Progenitor cell of endocrine pancreas (in vitro differentiated cells): ENCODE data around the gene TRABD. TPM values are rescaled to one million over a fixed set of nuclear protein-coding genes. Genes with fewer than 3 reads are reported as not detected.
A peak's percentile ranks its signal among the peaks of the same experiment; 100 is the strongest.

Source experiments
- DNase-seq: peaks from one replicate; pipeline ENCODE4 v3.0.0; 2021; ENCODE audit warnings: low spot score; ENCODE audit not compliant: unreplicated experiment
- H3K27ac Mint-ChIP-seq: 2 replicates; pipeline ENCODE4 v1.8.0; 2021; ENCODE audit warnings: mild to moderate bottlenecking, moderate library complexity, mixed read lengths
- H3K27me3 Mint-ChIP-seq: 2 replicates; pipeline ENCODE4 v1.8.0; 2021; ENCODE audit warnings: mixed read lengths
- H3K36me3 Mint-ChIP-seq: 2 replicates; pipeline ENCODE4 v1.8.0; 2022; ENCODE audit warnings: mixed read lengths; ENCODE audit not compliant: insufficient read depth
- H3K4me1 Mint-ChIP-seq: 2 replicates; pipeline ENCODE4 v1.8.0; 2021; ENCODE audit warnings: low read depth, mixed read lengths
- H3K4me3 Mint-ChIP-seq: 2 replicates; pipeline ENCODE4 v1.8.0; 2021; ENCODE audit warnings: low read depth, mild to moderate bottlenecking, moderate library complexity, mixed read lengths
- H3K9me3 Mint-ChIP-seq: 2 replicates; pipeline ENCODE4 v1.8.0; 2021; ENCODE audit warnings: low read depth, mixed read lengths
- CTCF ChIP-seq: fragments of 200-600 bp; sonication (generic); IDR thresholded peaks from one replicate; pipeline ENCODE4 v1.5.0; 2021; ENCODE audit warnings: antibody characterized with exemption, mild to moderate bottlenecking; ENCODE audit not compliant: unreplicated experiment
- total RNA-seq: library from RNA; stranded (reverse); gene quantifications from 2 replicates; pipeline ENCODE4 v1.2.1, GENCODE V29; 2021

Gene TRABD
- total RNA-seq, 1 donor from 2014 or later: 39.4 TPM

DNA sequence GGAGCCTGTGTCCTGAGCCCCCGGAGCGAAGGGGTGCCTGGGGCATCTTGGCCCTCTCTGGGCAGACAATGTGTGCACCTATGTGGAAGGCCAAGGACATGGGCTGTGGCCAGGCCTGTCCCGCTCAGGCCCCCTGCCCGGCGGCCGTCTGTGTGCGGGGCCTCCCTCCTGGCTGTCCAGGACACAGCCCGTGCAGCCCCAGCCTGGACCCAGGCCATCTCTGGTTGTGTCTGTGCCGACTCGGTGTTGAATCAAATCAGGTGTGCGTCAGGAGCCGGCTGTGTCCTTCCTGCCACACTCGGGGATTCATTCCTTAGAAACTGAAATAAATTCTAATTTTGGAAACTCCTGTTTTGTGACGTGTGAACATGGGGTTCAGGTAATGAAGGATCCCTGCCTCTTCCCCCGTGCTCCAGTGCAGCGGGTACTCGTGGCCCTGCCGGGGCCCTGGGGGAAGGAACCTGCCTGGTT, 13.6 kb downstream of the TRABD start:
- Mint-ChIP-seq H3K4me1 (peaks cover 8% of the 10 kb centered on the region), H3K36me3 (peaks cover 9% of the 10 kb centered on the region), H3K4me3 (peak overlapping the region; percentile 69), H3K9me3 (no peaks in the 10 kb centered on the region), H3K27ac (peak overlapping the region; percentile 29), H3K27me3 (no peaks in the 10 kb centered on the region)
- no peak for TF ChIP-seq CTCF
- DNase-seq: no peak

DNA sequence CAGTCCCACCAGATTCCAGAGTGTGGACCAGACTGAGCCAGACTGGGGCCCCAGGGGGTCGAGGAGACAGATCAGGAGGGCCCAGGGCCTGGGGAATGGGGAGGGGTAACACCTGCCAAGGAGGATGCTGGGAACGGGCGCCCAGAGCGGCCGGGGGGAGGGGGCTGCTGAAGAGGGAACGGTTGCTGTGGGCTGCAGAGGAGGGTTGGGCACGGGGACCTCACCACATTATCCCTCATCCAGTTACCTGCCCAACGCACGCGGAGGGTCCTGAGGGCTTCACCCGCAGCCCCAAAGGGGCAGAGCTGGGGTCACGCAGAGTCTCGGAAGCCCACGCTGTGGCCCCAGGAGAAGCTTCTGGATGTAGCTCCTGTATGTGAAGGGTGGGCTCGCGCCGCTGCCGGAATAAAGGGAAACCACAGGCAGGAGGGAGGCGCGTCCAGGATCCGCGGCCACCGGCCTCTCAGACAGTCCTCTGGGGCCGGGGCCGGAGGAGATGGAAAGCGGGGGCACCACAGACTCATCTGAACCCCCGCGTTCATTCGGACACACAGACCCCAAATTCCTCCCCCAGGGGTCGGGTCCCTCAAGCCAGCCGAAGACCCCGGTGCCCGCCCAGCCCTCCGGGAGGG, 14.2 kb downstream of the TRABD start:
- Mint-ChIP-seq H3K4me3 (peak overlapping the region; percentile 69), H3K4me1 (peaks cover 8% of the 10 kb centered on the region), H3K9me3 (no peaks in the 10 kb centered on the region), H3K27ac (no peak overlapping the region), H3K27me3 (no peaks in the 10 kb centered on the region), H3K36me3 (peaks cover 11% of the 10 kb centered on the region)
- TF ChIP-seq CTCF: no peak
- DNase-seq: no peak

- Mint-ChIP-seq H3K4me3 (peak within 1 kb of the TSS; percentile 78), H3K27ac (peak within 1 kb of the TSS; percentile 31), H3K9me3 (no peaks in the 10 kb centered on the region), H3K36me3 (peaks cover 13% of the 10 kb centered on the region), H3K27me3 (no peaks in the 10 kb centered on the region), H3K4me1 (peaks cover 8% of the 10 kb centered on the region)
- no peak for TF ChIP-seq CTCF
- peak; percentile 86 for DNase-seq
These were observed 14.9 kb downstream of the TRABD start, which contains the start of gene SELENOO for GRCh38 chr22:50200461-50201190. Gene SELENOO (plus strand): TSS chr22:50201011. CDS start chr22:50201037, 26 bp downstream.

- H3K27me3 Mint-ChIP-seq: no peaks in the 10 kb centered on the region
- H3K27ac Mint-ChIP-seq: peak overlapping the region; percentile 31
- no peak for TF ChIP-seq CTCF
- peaks cover 8% of the 10 kb centered on the region for H3K4me1 Mint-ChIP-seq
- peak overlapping the region; percentile 78 for H3K4me3 Mint-ChIP-seq
- H3K36me3 Mint-ChIP-seq: peaks cover 14% of the 10 kb centered on the region
- no peaks in the 10 kb centered on the region for H3K9me3 Mint-ChIP-seq
- no peak for DNase-seq
These were observed 15.7 kb downstream of the TRABD start for GRCh38 chr22:50201191-50202129.

DNA sequence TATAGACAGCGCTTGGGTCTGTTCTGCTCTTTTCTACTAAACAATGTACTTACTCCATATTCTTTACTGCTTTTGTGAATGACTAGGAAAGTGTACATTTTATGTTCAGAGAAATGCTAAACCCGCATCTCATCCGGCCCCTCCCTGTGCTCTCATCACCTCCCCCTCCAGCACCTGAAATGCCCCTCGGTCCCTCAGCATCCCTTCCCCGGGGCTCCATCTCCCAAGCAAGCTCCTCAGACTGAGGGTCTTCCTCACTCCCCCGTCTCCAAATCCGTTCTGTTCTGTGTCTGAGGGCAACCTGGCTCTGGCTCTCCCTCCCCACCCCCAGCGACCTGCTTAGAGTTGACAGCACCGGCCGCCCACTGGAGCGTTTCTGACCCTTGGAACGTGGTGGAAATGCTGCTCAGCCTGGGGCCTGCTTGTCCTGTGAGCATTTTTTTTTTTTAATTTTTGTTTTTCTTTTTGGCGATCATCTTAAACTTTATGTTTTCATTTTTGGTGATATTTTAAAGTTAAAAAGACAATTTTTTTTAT, 16.5 kb downstream of the TRABD start:
- peaks cover 8% of the 10 kb centered on the region for H3K4me1 Mint-ChIP-seq
- peak overlapping the region; percentile 31 for H3K27ac Mint-ChIP-seq
- peak overlapping the region; percentile 78 for H3K4me3 Mint-ChIP-seq
- DNase-seq: no peak
- no peaks in the 10 kb centered on the region for H3K9me3 Mint-ChIP-seq
- H3K36me3 Mint-ChIP-seq: peaks cover 15% of the 10 kb centered on the region
- TF ChIP-seq CTCF: no peak
- no peaks in the 10 kb centered on the region for H3K27me3 Mint-ChIP-seq
